ENCODE measurements around the gene POLR1G.

DNA sequence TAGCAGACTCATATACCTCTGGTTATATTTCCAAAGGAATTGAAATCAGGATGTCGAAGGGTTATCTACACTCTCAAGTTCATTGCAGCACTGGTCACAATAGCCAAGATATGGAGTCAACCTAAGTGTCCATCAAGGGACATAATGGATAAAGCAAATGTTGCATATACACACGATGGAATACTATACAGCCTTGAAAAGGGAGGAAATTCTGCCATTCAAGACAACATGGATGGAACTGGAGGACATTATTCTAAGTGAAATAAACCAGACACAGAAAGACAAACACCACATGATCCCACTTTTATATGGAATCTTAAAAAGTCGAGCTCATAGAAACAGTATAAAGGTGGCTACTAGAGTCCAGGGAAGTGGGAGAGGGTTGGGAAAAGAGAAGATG, 30.9 kb downstream of the POLR1G start:
- TF ChIP-seq POLR2AphosphoS5 (IDR thresholded peaks at IDR 0.05; ENCODE audit: low read depth, low read length) (no peak), TAF1 (IDR thresholded peaks at IDR 0.05; ENCODE audit: borderline replicate concordance, insufficient read depth, low read length) (no peak)

Measured in PFSK-1 (cell line).